Prostate gland (tissue), 2 donors: ENCODE results near the gene EPOP. TPM values are rescaled to one million over a fixed set of nuclear protein-coding genes. Genes with fewer than 3 reads are reported as not detected.
"Not testable (repeated sequence)": the region's sequence is repeated elsewhere in the genome, so short reads cannot be mapped to it uniquely, and the experiment has no call there.

ENCODE experiments used
- DNase-seq: peaks from one replicate; pipeline ENCODE4 v3.0.0-alpha.2; 2019; ENCODE audit warnings: low spot score
- H3K27ac ChIP-seq, 2 donors: fragments of 200-600 bp; sonication (generic); 2 replicates each; pipeline ENCODE4 v1.5.1; 2017 to 2019
- H3K27me3 ChIP-seq: fragments of 200-600 bp; sonication (generic); replicated peaks from 2 replicates; pipeline ENCODE4 v1.5.1; 2019; ENCODE audit not compliant: insufficient read depth
- H3K36me3 ChIP-seq, 2 donors: fragments of 200-600 bp; sonication (generic); 1 replicate in 1 of 2; 2 replicates in 1 of 2; pipeline versions ENCODE4 v1.5.1 to v1.8.1; 2017 to 2019
- H3K4me1 ChIP-seq: fragments of 200-600 bp; sonication (generic); replicated peaks from 2 replicates; pipeline ENCODE4 v1.5.1; 2019
- H3K4me3 ChIP-seq, 2 donors: fragments of 200-600 bp; sonication (generic); 2 replicates each; pipeline ENCODE4 v1.5.1; 2017 to 2019
- H3K9me3 ChIP-seq: fragments of 200-600 bp; sonication (generic); 2 replicates; pipeline ENCODE4 v1.5.1; 2017
- CTCF ChIP-seq, 4 experiments: fragments of 200-600 bp in 2 of 4; fragments of 450-650 bp in 2 of 4; sonication (generic) in 2 of 4; IDR thresholded peaks; 1 replicate in 3 of 4; 2 replicates in 1 of 4; pipeline ENCODE4 v1.5.1; 2016 to 2019; ENCODE audit warnings: antibody characterized with exemption in 4 of 4, mild to moderate bottlenecking in 2 of 4, moderate library complexity in 2 of 4
- POLR2A ChIP-seq: fragments of 450-650 bp; IDR thresholded peaks from one replicate; pipeline ENCODE4 v1.6.1; 2016; ENCODE audit warnings: antibody characterized with exemption, mild to moderate bottlenecking
- POLR2AphosphoS5 ChIP-seq: sonication (generic); formaldehyde crosslinking; IDR thresholded peaks from one replicate; pipeline ENCODE4 v1.6.1; 2017; ENCODE audit warnings: antibody characterized with exemption
- WGBS: methylation state at CpG from one replicate; pipeline ENCODE4 v1.1.5; 2018; 5-methylcytosine and 5-hydroxymethylcytosine counted together
- intact Hi-C: fragments of 100-400 bp; cut with DNase I; formaldehyde crosslinking; loops from one replicate; pipeline ENCODE4 v1.14.2; 2022
- total RNA-seq, 2 donors: library from RNA; depleted of rRNA; stranded (reverse); fragments of >200 nt; gene quantifications; one replicate each; pipeline ENCODE4 v1.1.0, GENCODE V29; 2016

EPOP gene
- total RNA-seq, 2 donors from 2014 or later, result 4.1 to 11.0 TPM

- H3K4me1 ChIP-seq, result no peaks in the 10 kb centered on the region
- WGBS, result 92% methylated on average over 1 of the region's 1 CpG
- intact Hi-C loops, result no loop called here
- H3K4me3 ChIP-seq, result no peak overlapping the region
- TF ChIP-seq POLR2A (no peak), CTCF (IDR thresholded peaks at IDR 0.05) (no peak), POLR2AphosphoS5 (no peak)
- no peaks in the 10 kb centered on the region for H3K27me3 ChIP-seq
- H3K9me3 ChIP-seq, result no peaks in the 10 kb centered on the region
- no peak overlapping the region for H3K27ac ChIP-seq
- H3K36me3 ChIP-seq, result no peaks in the 10 kb centered on the region
- no peak for DNase-seq
Measured at GRCh38 chr17:38653230-38653629, 21.5 kb downstream of the EPOP start.

- intact Hi-C loops, DNase-seq: not testable (repeated sequence)
- WGBS, result 88% methylated on average over 11 of the region's 11 CpGs
Measured at GRCh38 chr17:38650653-38651173, 24.0 kb downstream of the EPOP start.

GRCh38 chr17:38637951-38638350 lies 36.8 kb downstream of the EPOP start:
- Histone ChIP-seq H3K27ac (no peak overlapping the region), H3K9me3 (no peaks in the 10 kb centered on the region), H3K4me1 (no peaks in the 10 kb centered on the region), H3K4me3 (no peak overlapping the region), H3K36me3 (no peaks in the 10 kb centered on the region), H3K27me3 (no peaks in the 10 kb centered on the region)
- no peak for DNase-seq
- intact Hi-C loops, result no loop called here
- WGBS, result 87% methylated on average over 4 of the region's 4 CpGs
- TF ChIP-seq POLR2A, result no peak
- no peak for TF ChIP-seq CTCF (IDR thresholded peaks at IDR 0.05)
- TF ChIP-seq POLR2AphosphoS5, result no peak

More at GRCh38 chr17:38650653-38651173, 24.0 kb downstream of the EPOP start:
- H3K4me3 ChIP-seq, H3K9me3 ChIP-seq, H3K27me3 ChIP-seq, H3K27ac ChIP-seq, H3K36me3 ChIP-seq, H3K4me1 ChIP-seq: not testable (repeated sequence)

- intact Hi-C loops, result no loop called here
- Histone ChIP-seq H3K9me3 (no peaks in the 10 kb centered on the region), H3K27me3 (no peaks in the 10 kb centered on the region), H3K27ac (no peak overlapping the region), H3K4me3 (no peak overlapping the region), H3K4me1 (no peaks in the 10 kb centered on the region), H3K36me3 (no peaks in the 10 kb centered on the region)
- 60% methylated on average over 9 of the region's 9 CpGs for WGBS
- no peak for DNase-seq
- TF ChIP-seq POLR2A (no peak), POLR2AphosphoS5 (no peak), CTCF (IDR thresholded peaks at IDR 0.05) (no peak)
Measured at GRCh38 chr17:38636054-38636453, 38.7 kb downstream of the EPOP start.

- no peak overlapping the region for H3K27ac ChIP-seq
- no peak overlapping the region for H3K4me3 ChIP-seq
- no peaks in the 10 kb centered on the region for H3K9me3 ChIP-seq
- H3K27me3 ChIP-seq, result no peaks in the 10 kb centered on the region
- no peaks in the 10 kb centered on the region for H3K4me1 ChIP-seq
- H3K36me3 ChIP-seq, result no peaks in the 10 kb centered on the region
- DNase-seq, result no peak
- intact Hi-C loops, result no loop called here
- no peak for TF ChIP-seq CTCF (IDR thresholded peaks at IDR 0.05)
- TF ChIP-seq POLR2A, result no peak
- TF ChIP-seq POLR2AphosphoS5, result no peak
- WGBS, result 67% methylated on average over 6 of the region's 6 CpGs
Measured at GRCh38 chr17:38632334-38632733, 42.4 kb downstream of the EPOP start.
